Inflammatory macrophage treated with lipopolysaccharide for 4 hours (primary cell): ENCODE measurements around the gene NKX6-2.
"Not testable (repeated sequence)": the region's sequence is repeated elsewhere in the genome, so short reads cannot be mapped to it uniquely, and the experiment has no call there.

Experiments
- DNase-seq: peaks from one replicate; pipeline ENCODE4 v3.0.0-alpha.2; 2020

Gene NKX6-2

GRCh38 chr10:132752378-132752777 is 33.6 kb downstream of the NKX6-2 start:
- DNase-seq: no peak

- no peak for DNase-seq
These were observed 35.0 kb downstream of the NKX6-2 start for GRCh38 chr10:132750936-132751335.

GRCh38 chr10:132749371-132749795 is 36.6 kb downstream of the NKX6-2 start:
- DNase-seq: no peak

GRCh38 chr10:132748545-132749370 is 37.2 kb downstream of the NKX6-2 start:
- no peak for DNase-seq

- no peak for DNase-seq
These were observed 37.8 kb downstream of the NKX6-2 start for GRCh38 chr10:132748135-132748534.

GRCh38 chr10:132746801-132747625 is 38.9 kb downstream of the NKX6-2 start:
- no peak for DNase-seq

GRCh38 chr10:132746386-132746785 is 39.6 kb downstream of the NKX6-2 start:
- DNase-seq: no peak

GRCh38 chr10:132745971-132746370 is 40.0 kb downstream of the NKX6-2 start:
- no peak for DNase-seq

- DNase-seq: no peak
These were observed 40.4 kb downstream of the NKX6-2 start for GRCh38 chr10:132745511-132745910.

- DNase-seq: no peak
These were observed 41.1 kb downstream of the NKX6-2 start for GRCh38 chr10:132744839-132745238.

GRCh38 chr10:132743925-132744490 is 41.9 kb downstream of the NKX6-2 start:
- no peak for DNase-seq

GRCh38 chr10:132743196-132743924 is 42.6 kb downstream of the NKX6-2 start:
- not testable (repeated sequence) for DNase-seq

- no peak for DNase-seq
These were observed 43.1 kb downstream of the NKX6-2 start for GRCh38 chr10:132742837-132743194.

- DNase-seq: no peak
These were observed 43.6 kb downstream of the NKX6-2 start for GRCh38 chr10:132742167-132742836.

GRCh38 chr10:132740588-132740987 is 45.4 kb downstream of the NKX6-2 start:
- DNase-seq: no peak

- no peak for DNase-seq
These were observed 46.7 kb downstream of the NKX6-2 start for GRCh38 chr10:132739225-132739613.

- DNase-seq: no peak
These were observed 47.3 kb downstream of the NKX6-2 start for GRCh38 chr10:132738454-132739224.

- DNase-seq: no peak
These were observed 48.4 kb downstream of the NKX6-2 start for GRCh38 chr10:132737390-132738048.

- DNase-seq: no peak
These were observed 50.0 kb downstream of the NKX6-2 start for GRCh38 chr10:132735923-132736391.

- DNase-seq: no peak
These were observed 50.6 kb downstream of the NKX6-2 start for GRCh38 chr10:132735341-132735775.

GRCh38 chr10:132733926-132734325 is 52.0 kb downstream of the NKX6-2 start:
- no peak for DNase-seq
